HepG2 (cell line): Measurements from ENCODE around the gene ZNF670. TPM values are rescaled to one million over a fixed set of nuclear protein-coding genes. Genes with fewer than 3 reads are reported as not detected.

Experiments
- ATAC-seq: fragments of 200-7000 bp; cut with Tn5 transposase; 3 replicates; pipeline ENCODE4 v1.9.1; 2020; ENCODE audit warnings: mild to moderate bottlenecking, moderate library complexity
- BruUV-seq: library from RNA; stranded (reverse); fragments of 400-500 nt; replicated peaks from 2 replicates; lab custom pipeline; 2021; lab: Mats Ljungman, UMichigan
- CTCF ChIA-PET: fragments of 300-600 bp; formaldehyde crosslinking; extraction: SDS; loops from one replicate; lab custom pipeline; 2021; ENCODE audit warnings: low total read pairs, inconsistent platforms, low intra/inter-chr PET ratio; lab: Yijun Ruan, JAX
- POLR2A ChIA-PET: fragments of 350-600 bp; sonication (Branson Sonifier 250); formaldehyde crosslinking; loops from one replicate; lab custom pipeline; 2020; ENCODE audit warnings: antibody characterized with exemption, inconsistent platforms; lab: Yijun Ruan, JAX
- DNase-seq: peaks from one replicate; pipeline ENCODE4 v3.0.0-alpha.2; 2015; ENCODE audit warnings: low spot score
- FAIRE-seq: peaks from 3 replicates; lab custom pipeline; 2011; peaks lifted over from hg19 to GRCh38; lab: Jason Lieb, UNC
- H2AFZ ChIP-seq: one replicate; pipeline ENCODE4 v1.6.1; 2011; ENCODE audit warnings: low read length, inconsistent platforms
- H3K27ac ChIP-seq: fragments of 300-600 bp; 3 replicates; pipeline ENCODE4 v1.8.0; 2011; ENCODE audit warnings: mixed run types, mild to moderate bottlenecking, mixed read lengths, low read length, inconsistent platforms; ENCODE audit not compliant: insufficient read depth; ENCODE audit errors: extremely low read length
- H3K27me3 ChIP-seq, 2 experiments: fragments of 200-600 bp in 1 of 2; 2 replicates in 1 of 2; 3 replicates in 1 of 2; pipeline versions ENCODE4 v1.6.0 to v1.8.0; 2011; ENCODE audit warnings: low read length in 2 of 2, mild to moderate bottlenecking in 2 of 2, moderate library complexity in 2 of 2, inconsistent platforms in 1 of 2; ENCODE audit not compliant: insufficient read depth in 2 of 2, control insufficient read depth in 1 of 2
- H3K36me3 ChIP-seq, 2 experiments: fragments of 200-600 bp in 1 of 2; replicated peaks in 1 of 2; 2 replicates in 1 of 2; 3 replicates in 1 of 2; pipeline versions ENCODE4 v1.5.1 to v1.8.0; 2011; ENCODE audit warnings: low read length in 2 of 2, inconsistent platforms in 1 of 2; ENCODE audit not compliant: insufficient read depth in 2 of 2, control insufficient read depth in 1 of 2
- H3K4me1 ChIP-seq: 2 replicates; pipeline ENCODE4 v1.5.1; 2012; ENCODE audit warnings: low read length, inconsistent platforms; ENCODE audit not compliant: insufficient read depth
- H3K4me2 ChIP-seq: 2 replicates; pipeline ENCODE4 v1.6.0; 2011; ENCODE audit warnings: low read depth, low read length, inconsistent platforms
- H3K4me3 ChIP-seq, 3 experiments: fragments of 200-600 bp in 1 of 3; sonication (generic), shearing (Covaris generic) in 1 of 3; replicated peaks in 1 of 3; 2 replicates each; pipeline ENCODE4 v1.5.1; 2011 to 2016; ENCODE audit warnings: low read length in 3 of 3, inconsistent platforms in 2 of 3, low read depth in 2 of 3, mild to moderate bottlenecking in 2 of 3, control low read depth in 1 of 3, mixed read lengths in 1 of 3; ENCODE audit not compliant: insufficient read depth in 1 of 3
- H3K79me2 ChIP-seq: one replicate; pipeline ENCODE4 v1.6.1; 2011; ENCODE audit warnings: low read length, inconsistent platforms; ENCODE audit not compliant: insufficient read depth
- H3K9ac ChIP-seq: 2 replicates; pipeline ENCODE4 v1.6.0; 2011; ENCODE audit warnings: mild to moderate bottlenecking, low read depth, low read length, inconsistent platforms; ENCODE audit not compliant: insufficient read depth
- H3K9me3 ChIP-seq: 2 replicates; pipeline ENCODE4 v1.5.1; 2012; ENCODE audit warnings: mild to moderate bottlenecking, low read length
- H4K20me1 ChIP-seq: 2 replicates; pipeline ENCODE4 v1.6.0; 2011; ENCODE audit warnings: inconsistent platforms, mild to moderate bottlenecking, low read length, moderate library complexity; ENCODE audit not compliant: insufficient read depth
- NAIF1 ChIP-seq: sonication (generic); formaldehyde crosslinking; IDR thresholded peaks from 2 replicates; pipeline ENCODE4 v1.5.0; 2020; ENCODE audit warnings: mild to moderate bottlenecking, missing genetic modification reagents, borderline replicate concordance
- NR1H2 ChIP-seq: sonication (generic); formaldehyde crosslinking; IDR thresholded peaks from 2 replicates; pipeline ENCODE4 v1.8.1; 2022; ENCODE audit warnings: low read depth, missing genetic modification reagents, borderline replicate concordance
- PHF8 ChIP-seq: sonication (generic); formaldehyde crosslinking; IDR thresholded peaks from 2 replicates; pipeline ENCODE4 v1.5.0; 2020; ENCODE audit warnings: missing genetic modification reagents
- PTBP1 ChIP-seq: fragments of 200-400 bp; formaldehyde crosslinking; IDR thresholded peaks from 2 replicates; pipeline ENCODE4 v1.6.1; 2018; ENCODE audit warnings: low read length, low read depth; ENCODE audit not compliant: poor library complexity, severe bottlenecking
- ZNF160 ChIP-seq: sonication (generic); formaldehyde crosslinking; IDR thresholded peaks from 2 replicates; pipeline ENCODE4 v1.8.0; 2022; ENCODE audit warnings: mild to moderate bottlenecking, inconsistent platforms, missing genetic modification reagents
- ZNF205 ChIP-seq: IDR thresholded peaks from 2 replicates; pipeline ENCODE4 v1.6.1; 2018; ENCODE audit warnings: missing biosample characterization, missing genetic modification reagents
- ZNF326 ChIP-seq: sonication (generic); formaldehyde crosslinking; IDR thresholded peaks from 2 replicates; pipeline ENCODE4 v1.4.0; 2020; ENCODE audit warnings: missing genetic modification reagents, borderline replicate concordance
- ZNF350 ChIP-seq: sonication (generic); formaldehyde crosslinking; IDR thresholded peaks from 2 replicates; pipeline ENCODE4 v1.4.0; 2020; ENCODE audit warnings: mild to moderate bottlenecking, low read depth, missing genetic modification reagents, borderline replicate concordance
- ZNF570 ChIP-seq: sonication (generic); formaldehyde crosslinking; IDR thresholded peaks from 2 replicates; pipeline ENCODE4 v1.4.0; 2020; ENCODE audit warnings: mild to moderate bottlenecking, missing genetic modification reagents, borderline replicate concordance
- ZNF746 ChIP-seq: sonication (generic); formaldehyde crosslinking; IDR thresholded peaks from 2 replicates; pipeline ENCODE4 v1.8.0; 2022; ENCODE audit warnings: mild to moderate bottlenecking, missing genetic modification reagents
- WGBS: methylation state at CpG from one replicate; pipeline ENCODE4 v1.1.6; 2017; ENCODE audit warnings: low lambda C conversion rate; 5-methylcytosine and 5-hydroxymethylcytosine counted together
- in situ Hi-C: cut with HindIII; loops from 2 replicates; pipeline ENCODE4 v1.10.0; 2017; ENCODE audit warnings: low pct_unique_long_range_greater_than_20kb; ENCODE audit not compliant: extremely low pct_ligation_motif_present
- intact Hi-C: fragments of 100-400 bp; cut with micrococcal nuclease; formaldehyde crosslinking; loops from one replicate; pipeline ENCODE4 v1.10.0; 2022; ENCODE audit not compliant: unreplicated experiment
- polyA plus RNA-seq, 8 experiments: library from polyadenylated mRNA; depleted of rRNA in 3 of 8; stranded (reverse) in 7 of 8; unstranded in 1 of 8; fragments of >200 nt; fragmentation: Illumina TruSeq in 4 of 8; extraction: Trizol in 4 of 8; gene quantifications; 2 replicates each; pipeline versions ENCODE4 v1.2.1 to v1.2.3, GENCODE V29; 2011 to 2016; ENCODE audit warnings: low read depth in 4 of 8, missing spikeins in 1 of 8, mixed read lengths in 1 of 8; ENCODE audit not compliant: insufficient read depth in 1 of 8
- total RNA-seq, 5 experiments: library from RNA; depleted of rRNA; stranded (reverse); fragments of >200 nt; fragmentation: Illumina TruSeq; extraction: Trizol; gene quantifications; 2 replicates each; pipeline ENCODE4 v1.2.3, GENCODE V29; 2016; ENCODE audit warnings: low read depth in 1 of 5
- TF ChIP-seq, protein P1 (sequence below): sonication (generic); formaldehyde crosslinking; IDR thresholded peaks from 2 replicates; pipeline ENCODE4 v1.5.0; 2020; ENCODE audit warnings: mild to moderate bottlenecking, missing genetic modification reagents, moderate library complexity
- TF ChIP-seq, protein P2 (sequence below): sonication (generic); formaldehyde crosslinking; IDR thresholded peaks from 2 replicates; pipeline ENCODE4 v1.8.0; 2022; ENCODE audit warnings: missing genetic modification reagents, mild to moderate bottlenecking, inconsistent platforms, borderline replicate concordance
- TF ChIP-seq, protein P3 (sequence below): sonication (generic); formaldehyde crosslinking; IDR thresholded peaks from 2 replicates; pipeline ENCODE4 v1.4.0; 2020; ENCODE audit warnings: missing genetic modification reagents, borderline replicate concordance

Gene ZNF670
- total and polyA plus RNA-seq, 2 of the 13 experiments (the other 11 are each of a cell fraction or from before 2014, with no cell fraction given): 4.2 to 10.9 TPM

DNA sequence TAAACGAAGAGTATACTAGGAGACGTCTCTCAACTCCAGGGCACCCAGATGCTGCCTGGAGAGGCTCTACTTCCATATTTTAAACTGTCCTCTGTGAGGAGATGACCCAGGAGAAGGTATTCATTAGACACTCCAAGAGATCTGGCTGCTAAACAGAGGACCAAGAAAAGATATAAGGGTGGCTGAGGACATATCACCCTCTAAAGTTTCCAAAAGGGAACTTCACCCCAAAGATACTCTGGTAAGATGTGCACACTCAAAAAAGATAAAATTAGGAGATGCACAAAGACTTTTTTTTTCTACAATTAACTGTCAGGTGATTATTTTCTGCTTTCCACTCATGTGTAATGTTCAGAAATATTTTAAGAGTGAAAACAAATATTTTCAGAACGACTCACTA is 1.4 kb downstream of the ZNF670 start (continued):
- TF ChIP-seq PHF8 (CRISPR knock-in tag) (no peak), ZNF160 (CRISPR knock-in tag) (no peak), ZNF326 (no peak), ZNF746 (CRISPR knock-in tag) (no peak)

GRCh38 chr1:247070645-247071044 is 8.0 kb downstream of the ZNF670 start:
- TF ChIP-seq ZNF205 (CRISPR knock-in tag) (no peak), NAIF1 (CRISPR knock-in tag) (no peak), PTBP1 (no peak), ZNF350 (CRISPR knock-in tag) (no peak), ZNF570 (CRISPR knock-in tag) (no peak), NR1H2 (CRISPR knock-in tag) (no peak)
- TF ChIP-seq, protein P1, sequence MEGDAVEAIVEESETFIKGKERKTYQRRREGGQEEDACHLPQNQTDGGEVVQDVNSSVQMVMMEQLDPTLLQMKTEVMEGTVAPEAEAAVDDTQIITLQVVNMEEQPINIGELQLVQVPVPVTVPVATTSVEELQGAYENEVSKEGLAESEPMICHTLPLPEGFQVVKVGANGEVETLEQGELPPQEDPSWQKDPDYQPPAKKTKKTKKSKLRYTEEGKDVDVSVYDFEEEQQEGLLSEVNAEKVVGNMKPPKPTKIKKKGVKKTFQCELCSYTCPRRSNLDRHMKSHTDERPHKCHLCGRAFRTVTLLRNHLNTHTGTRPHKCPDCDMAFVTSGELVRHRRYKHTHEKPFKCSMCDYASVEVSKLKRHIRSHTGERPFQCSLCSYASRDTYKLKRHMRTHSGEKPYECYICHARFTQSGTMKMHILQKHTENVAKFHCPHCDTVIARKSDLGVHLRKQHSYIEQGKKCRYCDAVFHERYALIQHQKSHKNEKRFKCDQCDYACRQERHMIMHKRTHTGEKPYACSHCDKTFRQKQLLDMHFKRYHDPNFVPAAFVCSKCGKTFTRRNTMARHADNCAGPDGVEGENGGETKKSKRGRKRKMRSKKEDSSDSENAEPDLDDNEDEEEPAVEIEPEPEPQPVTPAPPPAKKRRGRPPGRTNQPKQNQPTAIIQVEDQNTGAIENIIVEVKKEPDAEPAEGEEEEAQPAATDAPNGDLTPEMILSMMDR (CRISPR knock-in tag): no peak
- TF ChIP-seq, protein P2, sequence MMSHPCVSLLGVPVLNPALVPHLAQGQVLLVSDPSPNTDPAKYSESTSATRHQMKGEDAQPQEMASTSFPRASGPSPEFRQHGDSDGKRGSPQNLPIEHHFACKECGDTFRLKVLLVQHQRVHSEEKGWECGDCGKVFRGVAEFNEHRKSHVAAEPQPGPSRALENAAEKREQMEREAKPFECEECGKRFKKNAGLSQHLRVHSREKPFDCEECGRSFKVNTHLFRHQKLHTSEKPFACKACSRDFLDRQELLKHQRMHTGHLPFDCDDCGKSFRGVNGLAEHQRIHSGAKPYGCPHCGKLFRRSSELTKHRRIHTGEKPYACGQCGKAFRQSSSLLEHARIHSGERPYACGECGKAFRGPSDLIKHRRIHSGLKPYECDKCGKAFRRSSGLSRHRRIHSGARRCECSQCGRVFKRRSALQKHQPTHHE (CRISPR knock-in tag): no peak
- TF ChIP-seq, protein P3, sequence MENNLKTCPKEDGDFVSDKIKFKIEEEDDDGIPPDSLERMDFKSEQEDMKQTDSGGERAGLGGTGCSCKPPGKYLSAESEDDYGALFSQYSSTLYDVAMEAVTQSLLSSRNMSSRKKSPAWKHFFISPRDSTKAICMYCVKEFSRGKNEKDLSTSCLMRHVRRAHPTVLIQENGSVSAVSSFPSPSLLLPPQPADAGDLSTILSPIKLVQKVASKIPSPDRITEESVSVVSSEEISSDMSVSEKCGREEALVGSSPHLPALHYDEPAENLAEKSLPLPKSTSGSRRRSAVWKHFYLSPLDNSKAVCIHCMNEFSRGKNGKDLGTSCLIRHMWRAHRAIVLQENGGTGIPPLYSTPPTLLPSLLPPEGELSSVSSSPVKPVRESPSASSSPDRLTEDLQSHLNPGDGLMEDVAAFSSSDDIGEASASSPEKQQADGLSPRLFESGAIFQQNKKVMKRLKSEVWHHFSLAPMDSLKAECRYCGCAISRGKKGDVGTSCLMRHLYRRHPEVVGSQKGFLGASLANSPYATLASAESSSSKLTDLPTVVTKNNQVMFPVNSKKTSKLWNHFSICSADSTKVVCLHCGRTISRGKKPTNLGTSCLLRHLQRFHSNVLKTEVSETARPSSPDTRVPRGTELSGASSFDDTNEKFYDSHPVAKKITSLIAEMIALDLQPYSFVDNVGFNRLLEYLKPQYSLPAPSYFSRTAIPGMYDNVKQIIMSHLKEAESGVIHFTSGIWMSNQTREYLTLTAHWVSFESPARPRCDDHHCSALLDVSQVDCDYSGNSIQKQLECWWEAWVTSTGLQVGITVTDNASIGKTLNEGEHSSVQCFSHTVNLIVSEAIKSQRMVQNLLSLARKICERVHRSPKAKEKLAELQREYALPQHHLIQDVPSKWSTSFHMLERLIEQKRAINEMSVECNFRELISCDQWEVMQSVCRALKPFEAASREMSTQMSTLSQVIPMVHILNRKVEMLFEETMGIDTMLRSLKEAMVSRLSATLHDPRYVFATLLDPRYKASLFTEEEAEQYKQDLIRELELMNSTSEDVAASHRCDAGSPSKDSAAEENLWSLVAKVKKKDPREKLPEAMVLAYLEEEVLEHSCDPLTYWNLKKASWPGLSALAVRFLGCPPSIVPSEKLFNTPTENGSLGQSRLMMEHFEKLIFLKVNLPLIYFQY (CRISPR knock-in tag): no peak
- CTCF ChIA-PET: no interaction called here
- 64% methylated on average over 3 of the region's 3 CpGs for WGBS
- Histone ChIP-seq H3K36me3 (peaks cover 0 to 1% of the 10 kb centered on the region in 2 experiments; a peak in 1 of 5 replicates), H3K4me1 (peaks cover 26% of the 10 kb centered on the region), H2AFZ (no peak overlapping the region), H3K27ac (no peak overlapping the region), H3K79me2 (peaks cover 82% of the 10 kb centered on the region), H3K27me3 (no peaks in the 10 kb centered on the region), H3K4me2 (no peak overlapping the region), H3K9me3 (no peaks in the 10 kb centered on the region), H3K9ac (no peak overlapping the region), H3K4me3 (no peak overlapping the region), H4K20me1 (peaks cover 33% of the 10 kb centered on the region)
- in situ Hi-C loops (no loop called here), intact Hi-C loops (no loop called here)
- ATAC-seq: no peak
- no TSS peak for BruUV-seq
- no peak for FAIRE-seq
- DNase-seq: no peak
- POLR2A ChIA-PET: no interaction called here
